Kidney (tissue), 14 donors: ENCODE measurements around the gene SGCD. TPM values are rescaled to one million over a fixed set of nuclear protein-coding genes. Genes with fewer than 3 reads are reported as not detected.
A peak's percentile ranks its signal among the peaks of the same experiment; 100 is the strongest.

Source experiments
- DNase-seq, 5 donors: peaks; one replicate each; pipeline ENCODE4 v3.0.0-alpha.2; 2013 to 2020
- FAIRE-seq: peaks from 2 replicates; lab custom pipeline; 2012; peaks lifted over from hg19 to GRCh38; lab: Jason Lieb, UNC
- H3K27ac ChIP-seq, 2 donors: one replicate each; pipeline ENCODE4 v1.7.0; 2013; ENCODE audit warnings: low read depth in 2 of 2, low read length in 2 of 2, inconsistent platforms in 1 of 2
- H3K27me3 ChIP-seq: one replicate; pipeline ENCODE4 v1.7.1; 2013; ENCODE audit warnings: low read length, inconsistent platforms; ENCODE audit not compliant: control insufficient read depth, insufficient read depth
- H3K36me3 ChIP-seq, 3 donors: one replicate each; pipeline versions ENCODE4 v1.7.0 to v1.7.1; 2013; ENCODE audit warnings: low read length in 3 of 3, control low read depth in 1 of 3, inconsistent platforms in 1 of 3; ENCODE audit not compliant: insufficient read depth in 3 of 3, control insufficient read depth in 2 of 3
- H3K4me1 ChIP-seq, 3 donors: one replicate each; pipeline versions ENCODE4 v1.7.0 to v1.7.1; 2013; ENCODE audit warnings: low read length in 3 of 3, inconsistent platforms in 1 of 3, low read depth in 1 of 3; ENCODE audit not compliant: control insufficient read depth in 2 of 3, insufficient read depth in 2 of 3
- H3K4me3 ChIP-seq, 3 donors: one replicate each; pipeline versions ENCODE4 v1.7.0 to v1.8.1; 2013; ENCODE audit warnings: low read length in 3 of 3, control low read depth in 1 of 3, inconsistent platforms in 1 of 3
- H3K9ac ChIP-seq, 3 donors: one replicate each; pipeline versions ENCODE4 v1.7.0 to v1.7.1; 2013; ENCODE audit warnings: low read length in 3 of 3, control low read depth in 1 of 3, inconsistent platforms in 1 of 3
- H3K9me3 ChIP-seq, 3 donors: one replicate each; pipeline versions ENCODE4 v1.7.0 to v1.7.1; 2013; ENCODE audit warnings: low read length in 3 of 3, control low read depth in 1 of 3, inconsistent platforms in 1 of 3; ENCODE audit not compliant: control insufficient read depth in 2 of 3, insufficient read depth in 1 of 3
- intact Hi-C: fragments of 100-400 bp; cut with DNase I; formaldehyde crosslinking; loops from one replicate; pipeline ENCODE4 v1.11.1; 2022
- polyA plus RNA-seq: library from polyadenylated mRNA; stranded (reverse); fragments of 350-450 nt; fragmentation: Illumina TruSeq; extraction: RNeasy Lipid Tissue Mini Kit (QIAGEN cat#74804); gene quantifications from one replicate; pipeline ENCODE4 v1.2.3, GENCODE V29; 2014; ENCODE audit warnings: low read depth, low replicate concordance; ENCODE audit not compliant: insufficient read depth
- total RNA-seq: library from RNA; stranded (reverse); fragmentation: NEBNext Ultra II Directional; extraction: Animal tissue kit (Norgen Biotek cat#: 25700); gene quantifications from one replicate; pipeline ENCODE4 v1.2.1, GENCODE V29; 2021
- TF ChIP-seq, protein P1 (sequence below): IDR thresholded peaks from 3 replicates; pipeline ENCODE4 v1.5.1; 2012; ENCODE audit warnings: mild to moderate bottlenecking, moderate library complexity, borderline replicate concordance; ENCODE audit not compliant: insufficient read depth; ENCODE audit errors: extremely low read depth
- donor health status: control.
- donor health status: control.
- donor health status: control.
- donor health status: control.
- donor health status: control.
- donor health status: DM: yes; HTN: yes; CAD: no.
- donor health status: Normal renal cell carcinoma (clear cell type).

The SGCD gene
- total and polyA plus RNA-seq, 2 donors from 2014 or later = 0.99 to 2.7 TPM

DNA sequence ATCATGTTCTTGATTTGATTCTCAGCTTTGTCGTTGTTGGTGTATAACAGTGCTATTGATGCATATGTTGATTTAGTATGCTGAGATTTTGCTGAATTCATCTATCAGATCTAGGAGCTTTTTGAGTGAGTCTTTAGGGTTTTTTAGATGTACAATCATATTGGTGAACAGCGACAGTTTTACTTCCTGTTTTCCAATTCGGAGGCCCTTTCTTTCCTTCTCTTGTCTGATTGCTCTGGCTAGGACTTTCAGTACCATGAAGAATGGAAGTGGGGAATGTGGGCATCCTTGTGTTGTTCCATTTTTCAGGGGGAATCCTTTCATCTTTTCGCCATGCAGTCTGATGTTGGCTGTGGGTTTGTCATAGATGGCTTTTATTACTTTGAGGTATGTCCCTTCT lies 100.4 kb downstream of the SGCD start:
- Histone ChIP-seq H3K4me3 (no peak overlapping the region), H3K27me3 (no peaks in the 10 kb centered on the region), H3K36me3 (no peaks in the 10 kb centered on the region), H3K9me3 (no peaks in the 10 kb centered on the region), H3K27ac (no peak overlapping the region), H3K9ac (no peak overlapping the region), H3K4me1 (no peaks in the 10 kb centered on the region)
- FAIRE-seq = no peak
- DNase-seq = no peak
- TF ChIP-seq, protein P1, sequence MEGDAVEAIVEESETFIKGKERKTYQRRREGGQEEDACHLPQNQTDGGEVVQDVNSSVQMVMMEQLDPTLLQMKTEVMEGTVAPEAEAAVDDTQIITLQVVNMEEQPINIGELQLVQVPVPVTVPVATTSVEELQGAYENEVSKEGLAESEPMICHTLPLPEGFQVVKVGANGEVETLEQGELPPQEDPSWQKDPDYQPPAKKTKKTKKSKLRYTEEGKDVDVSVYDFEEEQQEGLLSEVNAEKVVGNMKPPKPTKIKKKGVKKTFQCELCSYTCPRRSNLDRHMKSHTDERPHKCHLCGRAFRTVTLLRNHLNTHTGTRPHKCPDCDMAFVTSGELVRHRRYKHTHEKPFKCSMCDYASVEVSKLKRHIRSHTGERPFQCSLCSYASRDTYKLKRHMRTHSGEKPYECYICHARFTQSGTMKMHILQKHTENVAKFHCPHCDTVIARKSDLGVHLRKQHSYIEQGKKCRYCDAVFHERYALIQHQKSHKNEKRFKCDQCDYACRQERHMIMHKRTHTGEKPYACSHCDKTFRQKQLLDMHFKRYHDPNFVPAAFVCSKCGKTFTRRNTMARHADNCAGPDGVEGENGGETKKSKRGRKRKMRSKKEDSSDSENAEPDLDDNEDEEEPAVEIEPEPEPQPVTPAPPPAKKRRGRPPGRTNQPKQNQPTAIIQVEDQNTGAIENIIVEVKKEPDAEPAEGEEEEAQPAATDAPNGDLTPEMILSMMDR = no peak
- intact Hi-C loops = no loop called here

DNA sequence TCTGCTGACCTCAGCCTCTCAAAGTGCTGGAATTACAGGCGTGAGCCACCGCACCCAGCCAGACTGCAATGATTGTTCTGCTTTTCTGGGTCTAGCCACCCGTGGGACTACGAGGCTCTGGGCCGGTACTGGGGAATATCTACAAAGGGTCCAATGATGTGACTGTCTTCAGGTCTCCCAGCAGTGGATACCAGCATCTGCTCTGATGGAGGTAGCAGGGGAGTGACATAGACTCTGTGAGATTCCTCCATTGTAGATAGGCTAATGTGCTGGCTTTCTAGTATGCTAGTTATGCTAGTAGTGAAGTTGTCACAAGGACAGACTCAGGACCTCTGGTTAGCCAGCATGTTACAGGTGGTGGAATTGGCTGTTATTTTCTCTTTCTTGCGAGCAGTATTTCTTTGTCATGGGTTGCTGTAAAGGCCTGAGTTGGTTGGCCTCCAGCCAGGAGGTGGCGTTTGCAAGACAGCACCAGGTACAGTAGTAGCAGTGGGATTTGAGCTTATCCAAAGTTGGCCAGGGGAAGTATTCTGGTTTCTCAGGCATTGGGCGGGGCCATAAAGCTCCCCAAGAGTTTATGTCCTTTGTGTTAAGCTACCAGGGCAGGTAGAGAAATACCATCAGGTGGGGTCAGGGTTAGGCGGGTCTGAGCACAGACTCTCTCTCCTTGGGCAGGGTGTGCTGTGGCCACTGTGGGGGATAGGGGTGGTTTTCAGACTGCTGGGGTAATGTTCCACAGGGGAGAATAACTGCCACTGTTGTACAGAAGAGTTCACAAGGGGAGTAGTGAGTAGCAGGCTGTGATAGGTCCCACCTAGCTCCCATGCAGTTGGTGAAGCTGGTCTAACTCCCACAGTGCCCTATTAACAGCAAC lies 105.2 kb downstream of the SGCD start:
- H3K9ac ChIP-seq = no peak overlapping the region
- intact Hi-C loops = no loop called here
- H3K36me3 ChIP-seq = no peaks in the 10 kb centered on the region
- no peak for FAIRE-seq
- H3K27ac ChIP-seq = no peak overlapping the region
- H3K4me1 ChIP-seq = no peaks in the 10 kb centered on the region
- no peaks in the 10 kb centered on the region for H3K27me3 ChIP-seq
- peak in 1 of 5 donors; percentile 42 for DNase-seq
- TF ChIP-seq, protein P1 = no peak
- no peaks in the 10 kb centered on the region for H3K9me3 ChIP-seq
- no peak overlapping the region for H3K4me3 ChIP-seq

DNA sequence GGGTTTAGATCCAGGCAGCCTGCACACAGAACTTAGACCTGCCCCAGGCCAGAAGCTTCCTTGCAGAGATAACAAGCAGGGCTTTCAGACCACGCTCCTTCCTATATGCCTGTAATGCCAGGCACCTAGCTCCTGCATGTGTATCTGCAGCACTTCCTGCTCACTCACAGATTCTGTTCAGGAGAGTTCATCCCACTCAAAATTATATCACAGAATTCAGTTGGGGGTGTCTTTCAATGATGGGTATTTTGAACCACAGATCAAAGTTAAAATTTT lies 105.8 kb downstream of the SGCD start:
- intact Hi-C loops = no loop called here
- Histone ChIP-seq H3K9ac (no peak overlapping the region), H3K4me1 (no peaks in the 10 kb centered on the region), H3K36me3 (no peaks in the 10 kb centered on the region), H3K4me3 (no peak overlapping the region), H3K27ac (no peak overlapping the region), H3K9me3 (no peaks in the 10 kb centered on the region), H3K27me3 (no peaks in the 10 kb centered on the region)
- TF ChIP-seq, protein P1 = no peak
- FAIRE-seq (no peak), DNase-seq (no peak)
